T-helper 2 cell treated with Interferon-gamma antibody and Interleukin-4, amounts not matched to agents 100 ng/mL and 5 ng/mL, for 36 hours (primary cell): ENCODE results near the gene RACK1. TPM values are rescaled to one million over a fixed set of nuclear protein-coding genes. Genes with fewer than 3 reads are reported as not detected.

ENCODE experiments used
- intact Hi-C: fragments of 100-400 bp; cut with micrococcal nuclease; formaldehyde crosslinking; loops from one replicate; pipeline ENCODE4 v1.15.1; 2023
- total RNA-seq: library from RNA; stranded (reverse); gene quantifications from 2 replicates; pipeline ENCODE4 v1.2.3, GENCODE V29; 2022

Gene RACK1
- total RNA-seq, 1 donor from 2014 or later, result 1,850 TPM

GRCh38 chr5:181259974-181260719 lies 16.4 kb upstream of the RACK1 start:
- intact Hi-C loops, result loop anchor here (1.0 to 10.0 kb wide), 5 partner anchors 14 to 1705 kb away; partner anchors contain the start of genes MGAT1, RUFY1, TRIM7 and ZFP62

DNA sequence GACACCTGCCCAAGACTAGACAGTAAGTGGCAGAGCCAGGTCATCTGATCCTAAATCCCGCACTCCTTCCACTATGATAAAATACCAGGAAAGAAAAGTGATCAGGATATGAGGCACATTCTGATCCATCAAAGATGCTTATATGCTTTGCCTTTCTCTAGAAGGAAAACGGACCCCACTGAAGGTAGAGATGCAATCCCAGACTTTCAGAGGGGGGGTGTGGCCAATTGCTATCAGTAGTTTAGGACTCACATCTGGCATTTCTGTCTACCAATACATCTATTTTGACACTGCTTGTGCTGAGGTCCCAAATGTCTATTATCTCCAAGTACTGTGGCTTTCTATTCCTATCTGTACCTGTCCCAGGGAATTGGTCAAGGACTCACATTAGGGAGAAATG lies 15.6 kb upstream of the RACK1 start:
- intact Hi-C loops, result no loop called here

- intact Hi-C loops, result no loop called here
These were observed 14.9 kb upstream of the RACK1 start for GRCh38 chr5:181258576-181258975.

- intact Hi-C loops, result no loop called here
These were observed 12.3 kb upstream of the RACK1 start for GRCh38 chr5:181255836-181256578.

DNA sequence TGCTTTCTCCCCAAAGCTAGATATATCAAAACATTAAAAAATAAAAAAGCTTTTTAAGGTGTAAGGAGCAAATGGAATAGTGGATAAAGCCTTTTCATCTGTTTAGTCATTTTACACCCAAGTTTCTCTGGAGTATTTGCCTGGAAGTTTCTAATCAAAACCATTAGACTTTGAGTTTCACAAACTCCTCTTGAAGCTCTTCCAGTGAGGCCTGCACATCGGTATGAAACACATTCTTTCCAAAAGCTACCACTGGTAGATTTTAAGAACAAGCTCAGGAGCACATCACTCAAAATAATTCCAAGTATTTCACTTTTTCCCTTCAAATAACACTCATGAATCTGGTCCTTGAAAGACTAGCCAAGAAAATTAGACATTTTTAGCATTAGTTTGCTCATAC lies 11.6 kb upstream of the RACK1 start:
- intact Hi-C loops, result no loop called here

GRCh38 chr5:181248277-181248676 lies 4.6 kb upstream of the RACK1 start:
- intact Hi-C loops, result no loop called here

DNA sequence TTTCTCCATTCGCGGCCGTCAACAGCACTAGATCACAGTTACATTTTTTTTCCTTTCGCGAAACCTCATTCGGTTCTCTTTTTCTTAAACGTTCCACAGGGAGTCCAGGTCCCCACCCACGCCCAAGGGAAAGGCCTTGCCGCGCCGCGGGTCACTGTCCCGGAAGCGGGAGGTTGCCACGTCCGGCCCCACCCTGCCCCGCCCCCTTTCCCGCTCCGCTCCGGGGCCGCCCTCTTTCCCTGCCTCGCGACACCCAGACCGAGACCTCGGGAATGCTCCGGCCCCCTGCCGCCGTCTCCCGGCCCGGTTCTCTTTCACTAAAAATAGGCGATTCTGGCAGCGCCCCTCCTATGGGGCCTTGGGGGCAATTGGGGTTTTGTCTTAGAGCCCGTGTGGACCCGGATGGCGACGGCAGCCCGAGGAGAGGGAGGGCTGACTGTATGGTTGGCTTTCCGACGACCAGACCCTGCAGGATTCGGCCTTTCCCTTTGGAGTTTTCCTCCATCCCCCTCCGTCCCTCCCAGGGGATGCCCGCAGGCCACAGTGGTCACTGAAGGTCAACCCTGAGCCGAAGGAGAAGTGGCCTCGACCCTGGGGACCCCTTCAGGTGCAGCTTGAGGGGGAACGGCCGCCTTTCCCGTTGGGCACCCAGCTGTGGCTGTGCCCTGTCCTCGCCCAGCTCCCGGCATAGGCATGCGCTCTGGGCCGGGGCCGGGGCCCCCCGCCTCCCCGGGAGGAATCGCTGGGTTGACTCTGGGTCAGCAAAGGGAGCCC lies 2.8 kb upstream of the RACK1 start:
- intact Hi-C loops, result loop anchor here (1.0 kb wide), 2 partner anchors 14 to 55 kb away; no protein-coding TSS in a partner anchor

- intact Hi-C loops, result loop anchor here (1.0 kb wide), 2 partner anchors 15 to 54 kb away; no protein-coding TSS in a partner anchor
These were observed 1.9 kb upstream of the RACK1 start for GRCh38 chr5:181245427-181246275.

- intact Hi-C loops, result loop anchor here (1.0 kb wide), 1 partner anchor 20 kb away; the partner anchor contains the start of gene TRIM41
These were observed 615 bp downstream of the RACK1 start for GRCh38 chr5:181243018-181243563.

- intact Hi-C loops, result no loop called here
These were observed 1.7 kb downstream of the RACK1 start for GRCh38 chr5:181242031-181242451.

DNA sequence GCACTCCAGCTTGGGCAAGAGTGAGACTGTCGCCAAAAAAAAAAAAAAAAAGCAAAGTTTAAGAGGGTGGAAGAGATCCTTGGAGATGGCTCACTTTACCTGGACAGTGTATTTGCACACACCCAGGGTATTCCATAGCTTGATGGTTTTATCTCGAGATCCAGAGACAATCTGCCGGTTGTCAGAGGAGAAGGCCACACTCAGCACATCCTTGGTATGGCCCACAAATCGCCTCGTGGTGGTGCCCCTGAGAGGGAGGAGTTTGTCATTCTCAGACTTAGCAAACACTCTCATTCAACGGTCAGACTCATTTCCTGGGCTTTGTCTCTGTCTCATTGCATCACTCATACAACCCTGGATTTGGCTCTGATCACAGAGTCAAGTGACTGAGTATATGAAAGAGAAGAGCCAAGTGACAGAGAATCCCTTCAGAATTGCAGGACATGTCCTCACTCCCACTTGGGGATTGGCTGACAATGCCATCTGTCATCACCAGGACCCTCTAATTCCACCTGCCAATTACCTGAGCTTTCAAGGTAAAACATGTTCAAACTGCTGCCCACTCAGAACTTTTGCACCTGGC lies 2.2 kb downstream of the RACK1 start:
- intact Hi-C loops, result no loop called here

- intact Hi-C loops, result no loop called here
These were observed 4.5 kb downstream of the RACK1 start for GRCh38 chr5:181239062-181239663.

GRCh38 chr5:181237729-181238385 lies 5.8 kb downstream of the RACK1 start:
- intact Hi-C loops, result no loop called here

DNA sequence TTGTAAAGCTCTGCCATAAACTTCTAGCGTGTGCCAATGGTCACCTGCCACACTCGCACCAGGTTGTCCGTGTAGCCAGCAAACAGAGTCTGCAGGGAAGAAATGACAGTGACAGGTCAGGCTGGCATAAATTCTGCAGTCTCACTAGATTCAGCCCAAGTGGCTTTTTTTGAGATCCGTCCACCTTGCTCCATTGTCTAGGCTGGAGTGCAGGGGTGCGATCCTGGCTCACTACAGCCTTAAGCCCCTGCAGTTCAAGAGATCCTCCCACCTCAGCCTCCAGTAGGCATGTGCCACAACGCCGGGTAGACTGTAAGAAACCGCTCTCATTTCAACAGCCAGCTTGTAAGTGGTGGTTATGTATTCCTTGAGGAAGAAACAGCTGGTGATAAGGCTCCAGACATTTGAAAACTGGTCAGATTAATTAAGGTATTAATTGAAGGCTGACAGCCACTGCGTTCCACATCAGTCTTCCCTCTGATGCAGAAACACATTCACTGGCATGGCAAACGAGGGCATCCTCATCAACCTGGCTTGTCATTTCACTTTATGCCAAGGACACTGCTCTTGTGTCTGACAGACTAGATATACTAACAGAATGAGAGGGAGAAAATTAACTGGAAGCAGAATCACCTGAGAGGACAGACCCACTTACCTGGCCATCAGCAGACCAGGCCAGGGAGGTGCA lies 6.6 kb downstream of the RACK1 start:
- intact Hi-C loops, result no loop called here

DNA sequence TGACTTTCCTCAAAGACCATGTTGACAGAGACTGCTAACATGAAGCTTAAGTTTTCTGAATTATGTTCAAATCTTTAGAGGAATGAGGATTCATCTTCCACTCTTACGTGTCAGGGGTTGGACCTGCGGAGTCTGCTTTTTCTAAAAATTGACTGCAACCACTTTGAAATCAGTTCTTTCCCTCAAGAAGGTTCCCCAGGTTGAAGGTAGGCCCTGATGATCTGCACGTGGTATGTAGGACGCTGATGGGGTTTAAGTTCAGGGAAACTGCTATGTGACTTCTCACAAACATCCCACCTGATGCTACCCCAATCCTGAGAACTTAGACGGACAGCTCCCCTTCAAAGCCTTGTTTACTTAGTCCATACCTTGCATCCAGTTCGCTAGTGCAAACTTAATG lies 7.2 kb downstream of the RACK1 start:
- intact Hi-C loops, result no loop called here

GRCh38 chr5:181235689-181236366 lies 7.9 kb downstream of the RACK1 start:
- intact Hi-C loops, result no loop called here

DNA sequence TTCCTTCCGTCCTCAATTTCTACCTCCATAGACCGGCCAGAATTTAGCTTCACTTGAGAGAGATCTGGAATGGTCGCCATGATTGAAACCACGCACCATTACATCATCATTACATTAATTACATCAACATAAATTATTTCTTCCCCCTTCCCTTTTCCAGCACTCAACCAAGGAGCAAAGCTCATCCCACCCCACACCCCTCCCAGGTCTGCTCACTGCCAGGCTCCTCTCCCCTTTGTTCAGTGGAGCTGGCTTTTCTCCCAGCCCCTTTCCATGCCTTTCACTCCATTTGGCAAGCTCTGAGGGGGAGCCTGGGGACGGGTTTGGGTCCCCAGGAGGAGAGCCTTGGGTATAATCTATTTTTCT lies 8.4 kb downstream of the RACK1 start:
- intact Hi-C loops, result no loop called here
